Measurements from ENCODE around the gene BMX. TPM values are rescaled to one million over a fixed set of nuclear protein-coding genes. Genes with fewer than 3 reads are reported as not detected.
A peak's percentile ranks its signal among the peaks of the same experiment; 100 is the strongest.

The BMX gene
- total and polyA plus RNA-seq, 9 of the 15 experiments (the other 6 are each of a cell fraction or from before 2014, with no cell fraction given), result 0.45 to 4.2 (median 1.8) TPM

GRCh38 chrX:15530318-15530717 lies 29.7 kb downstream of the BMX start (continued):
- TF ChIP-seq, protein P1, sequence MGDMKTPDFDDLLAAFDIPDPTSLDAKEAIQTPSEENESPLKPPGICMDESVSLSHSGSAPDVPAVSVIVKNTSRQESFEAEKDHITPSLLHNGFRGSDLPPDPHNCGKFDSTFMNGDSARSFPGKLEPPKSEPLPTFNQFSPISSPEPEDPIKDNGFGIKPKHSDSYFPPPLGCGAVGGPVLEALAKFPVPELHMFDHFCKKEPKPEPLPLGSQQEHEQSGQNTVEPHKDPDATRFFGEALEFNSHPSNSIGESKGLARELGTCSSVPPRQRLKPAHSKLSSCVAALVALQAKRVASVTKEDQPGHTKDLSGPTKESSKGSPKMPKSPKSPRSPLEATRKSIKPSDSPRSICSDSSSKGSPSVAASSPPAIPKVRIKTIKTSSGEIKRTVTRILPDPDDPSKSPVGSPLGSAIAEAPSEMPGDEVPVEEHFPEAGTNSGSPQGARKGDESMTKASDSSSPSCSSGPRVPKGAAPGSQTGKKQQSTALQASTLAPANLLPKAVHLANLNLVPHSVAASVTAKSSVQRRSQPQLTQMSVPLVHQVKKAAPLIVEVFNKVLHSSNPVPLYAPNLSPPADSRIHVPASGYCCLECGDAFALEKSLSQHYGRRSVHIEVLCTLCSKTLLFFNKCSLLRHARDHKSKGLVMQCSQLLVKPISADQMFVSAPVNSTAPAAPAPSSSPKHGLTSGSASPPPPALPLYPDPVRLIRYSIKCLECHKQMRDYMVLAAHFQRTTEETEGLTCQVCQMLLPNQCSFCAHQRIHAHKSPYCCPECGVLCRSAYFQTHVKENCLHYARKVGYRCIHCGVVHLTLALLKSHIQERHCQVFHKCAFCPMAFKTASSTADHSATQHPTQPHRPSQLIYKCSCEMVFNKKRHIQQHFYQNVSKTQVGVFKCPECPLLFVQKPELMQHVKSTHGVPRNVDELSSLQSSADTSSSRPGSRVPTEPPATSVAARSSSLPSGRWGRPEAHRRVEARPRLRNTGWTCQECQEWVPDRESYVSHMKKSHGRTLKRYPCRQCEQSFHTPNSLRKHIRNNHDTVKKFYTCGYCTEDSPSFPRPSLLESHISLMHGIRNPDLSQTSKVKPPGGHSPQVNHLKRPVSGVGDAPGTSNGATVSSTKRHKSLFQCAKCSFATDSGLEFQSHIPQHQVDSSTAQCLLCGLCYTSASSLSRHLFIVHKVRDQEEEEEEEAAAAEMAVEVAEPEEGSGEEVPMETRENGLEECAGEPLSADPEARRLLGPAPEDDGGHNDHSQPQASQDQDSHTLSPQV (IDR thresholded peaks at IDR 0.05), result peak; percentile 78
- TF ChIP-seq, protein P2, sequence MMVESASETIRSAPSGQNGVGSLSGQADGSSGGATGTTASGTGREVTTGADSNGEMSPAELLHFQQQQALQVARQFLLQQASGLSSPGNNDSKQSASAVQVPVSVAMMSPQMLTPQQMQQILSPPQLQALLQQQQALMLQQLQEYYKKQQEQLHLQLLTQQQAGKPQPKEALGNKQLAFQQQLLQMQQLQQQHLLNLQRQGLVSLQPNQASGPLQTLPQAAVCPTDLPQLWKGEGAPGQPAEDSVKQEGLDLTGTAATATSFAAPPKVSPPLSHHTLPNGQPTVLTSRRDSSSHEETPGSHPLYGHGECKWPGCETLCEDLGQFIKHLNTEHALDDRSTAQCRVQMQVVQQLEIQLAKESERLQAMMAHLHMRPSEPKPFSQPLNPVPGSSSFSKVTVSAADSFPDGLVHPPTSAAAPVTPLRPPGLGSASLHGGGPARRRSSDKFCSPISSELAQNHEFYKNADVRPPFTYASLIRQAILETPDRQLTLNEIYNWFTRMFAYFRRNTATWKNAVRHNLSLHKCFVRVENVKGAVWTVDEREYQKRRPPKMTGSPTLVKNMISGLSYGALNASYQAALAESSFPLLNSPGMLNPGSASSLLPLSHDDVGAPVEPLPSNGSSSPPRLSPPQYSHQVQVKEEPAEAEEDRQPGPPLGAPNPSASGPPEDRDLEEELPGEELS (CRISPR knock-in tag; IDR thresholded peaks at IDR 0.05; ENCODE audit: borderline replicate concordance), result no peak
- TF ChIP-seq ARHGAP35 (IDR thresholded peaks at IDR 0.05; ENCODE audit: partially characterized antibody) (no peak), ZNF217 (CRISPR knock-in tag; IDR thresholded peaks at IDR 0.05) (no peak), RAD51 (IDR thresholded peaks at IDR 0.05; ENCODE audit: borderline replicate concordance, low read depth) (peak; percentile 86), CEBPB (tag; IDR thresholded peaks at IDR 0.05) (no peak), TBP (optimal IDR thresholded peaks at IDR 0.05; ENCODE audit: low read depth, low read length) (peak; percentile 41), FOXM1 (IDR thresholded peaks at IDR 0.05; ENCODE audit: low read depth) (peak; percentile 23; the same call in 1 of the 2 replicates), FOXM1 (CRISPR knock-in tag; IDR thresholded peaks at IDR 0.05; ENCODE audit: low read depth) (no peak), RBM25 (IDR thresholded peaks at IDR 0.05; ENCODE audit: low read depth, low read length, severe bottlenecking) (peak; percentile 51), MBD2 (IDR thresholded peaks at IDR 0.05; ENCODE audit: borderline replicate concordance, low read depth) (no peak), ETV6 (IDR thresholded peaks at IDR 0.05; ENCODE audit: borderline replicate concordance in 1 of 2, low read depth in 2 of 2, low read length in 1 of 2) (no peak), ETV6 (CRISPR knock-in tag; IDR thresholded peaks at IDR 0.05; ENCODE audit: borderline replicate concordance) (no peak), PPARD (CRISPR knock-in tag; IDR thresholded peaks at IDR 0.05) (no peak)
- TF ChIP-seq, protein P3, sequence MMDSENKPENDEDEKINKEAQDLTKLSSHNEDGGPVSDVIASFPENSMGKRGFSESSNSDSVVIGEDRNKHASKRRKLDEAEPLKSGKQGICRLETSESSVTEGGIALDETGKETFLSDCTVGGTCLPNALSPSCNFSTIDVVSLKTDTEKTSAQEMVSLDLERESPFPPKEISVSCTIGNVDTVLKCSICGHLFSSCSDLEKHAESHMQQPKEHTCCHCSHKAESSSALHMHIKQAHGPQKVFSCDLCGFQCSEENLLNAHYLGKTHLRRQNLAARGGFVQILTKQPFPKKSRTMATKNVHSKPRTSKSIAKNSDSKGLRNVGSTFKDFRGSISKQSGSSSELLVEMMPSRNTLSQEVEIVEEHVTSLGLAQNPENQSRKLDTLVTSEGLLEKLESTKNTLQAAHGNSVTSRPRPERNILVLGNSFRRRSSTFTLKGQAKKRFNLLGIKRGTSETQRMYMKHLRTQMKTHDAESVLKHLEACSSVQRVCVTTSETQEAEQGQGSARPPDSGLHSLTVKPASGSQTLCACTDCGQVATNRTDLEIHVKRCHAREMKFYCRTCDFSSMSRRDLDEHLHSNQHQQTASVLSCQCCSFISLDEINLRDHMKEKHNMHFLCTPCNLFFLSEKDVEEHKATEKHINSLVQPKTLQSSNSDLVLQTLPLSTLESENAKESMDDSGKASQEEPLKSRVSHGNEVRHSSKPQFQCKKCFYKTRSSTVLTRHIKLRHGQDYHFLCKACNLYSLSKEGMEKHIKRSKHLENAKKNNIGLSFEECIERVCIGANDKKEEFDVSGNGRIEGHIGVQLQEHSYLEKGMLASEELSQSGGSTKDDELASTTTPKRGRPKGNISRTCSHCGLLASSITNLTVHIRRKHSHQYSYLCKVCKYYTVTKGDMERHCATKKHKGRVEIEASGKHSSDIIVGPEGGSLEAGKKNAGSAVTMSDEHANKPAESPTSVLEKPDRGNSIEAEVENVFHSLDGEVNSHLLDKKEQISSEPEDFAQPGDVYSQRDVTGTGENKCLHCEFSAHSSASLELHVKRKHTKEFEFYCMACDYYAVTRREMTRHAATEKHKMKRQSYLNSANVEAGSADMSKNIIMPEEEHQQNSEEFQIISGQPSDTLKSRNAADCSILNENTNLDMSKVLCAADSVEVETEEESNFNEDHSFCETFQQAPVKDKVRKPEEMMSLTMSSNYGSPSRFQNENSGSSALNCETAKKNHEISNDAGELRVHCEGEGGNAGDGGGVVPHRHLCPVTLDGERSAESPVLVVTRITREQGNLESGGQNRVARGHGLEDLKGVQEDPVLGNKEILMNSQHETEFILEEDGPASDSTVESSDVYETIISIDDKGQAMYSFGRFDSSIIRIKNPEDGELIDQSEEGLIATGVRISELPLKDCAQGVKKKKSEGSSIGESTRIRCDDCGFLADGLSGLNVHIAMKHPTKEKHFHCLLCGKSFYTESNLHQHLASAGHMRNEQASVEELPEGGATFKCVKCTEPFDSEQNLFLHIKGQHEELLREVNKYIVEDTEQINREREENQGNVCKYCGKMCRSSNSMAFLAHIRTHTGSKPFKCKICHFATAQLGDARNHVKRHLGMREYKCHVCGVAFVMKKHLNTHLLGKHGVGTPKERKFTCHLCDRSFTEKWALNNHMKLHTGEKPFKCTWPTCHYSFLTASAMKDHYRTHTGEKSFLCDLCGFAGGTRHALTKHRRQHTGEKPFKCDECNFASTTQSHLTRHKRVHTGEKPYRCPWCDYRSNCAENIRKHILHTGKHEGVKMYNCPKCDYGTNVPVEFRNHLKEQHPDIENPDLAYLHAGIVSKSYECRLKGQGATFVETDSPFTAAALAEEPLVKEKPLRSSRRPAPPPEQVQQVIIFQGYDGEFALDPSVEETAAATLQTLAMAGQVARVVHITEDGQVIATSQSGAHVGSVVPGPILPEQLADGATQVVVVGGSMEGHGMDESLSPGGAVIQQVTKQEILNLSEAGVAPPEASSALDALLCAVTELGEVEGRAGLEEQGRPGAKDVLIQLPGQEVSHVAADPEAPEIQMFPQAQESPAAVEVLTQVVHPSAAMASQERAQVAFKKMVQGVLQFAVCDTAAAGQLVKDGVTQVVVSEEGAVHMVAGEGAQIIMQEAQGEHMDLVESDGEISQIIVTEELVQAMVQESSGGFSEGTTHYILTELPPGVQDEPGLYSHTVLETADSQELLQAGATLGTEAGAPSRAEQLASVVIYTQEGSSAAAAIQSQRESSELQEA (IDR thresholded peaks at IDR 0.05; ENCODE audit: low read depth), result no peak
